ENCODE results near the gene DHX34. TPM values are rescaled to one million over a fixed set of nuclear protein-coding genes. Genes with fewer than 3 reads are reported as not detected.

Gene DHX34
- total RNA-seq, 1 donor = 12.7 TPM

GRCh38 chr19:47372603-47373002, 23.5 kb downstream of the DHX34 start:
- Histone ChIP-seq H3K9me3 (ENCODE audit: low read depth, low read length) (no peaks in the 10 kb centered on the region), H2AFZ (ENCODE audit: low read length) (no peak overlapping the region), H3K27me3 (ENCODE audit: insufficient read depth, low read length) (no peaks in the 10 kb centered on the region), H3K27ac (ENCODE audit: low read depth, low read length) (no peak overlapping the region), H3K4me1 (ENCODE audit: insufficient read depth, low read length) (peaks cover 9% of the 10 kb centered on the region), H3K4me3 (ENCODE audit: insufficient read depth, low read length) (no peak overlapping the region), H3K4me2 (ENCODE audit: insufficient read depth, low read length) (no peak overlapping the region), H3K79me2 (ENCODE audit: insufficient read depth, low read length) (peaks cover 2% of the 10 kb centered on the region), H4K20me1 (ENCODE audit: insufficient read depth, low read length) (peaks cover 6% of the 10 kb centered on the region), H3K36me3 (ENCODE audit: insufficient read depth, low read length) (peaks cover 48% of the 10 kb centered on the region)
- TF ChIP-seq CTCF (IDR thresholded peaks at IDR 0.05; ENCODE audit: extremely low read depth, low read depth, low read length) = no peak
- peak; percentile 57 for DNase-seq (ENCODE audit: insufficient read length, low spot score, missing footprints)

GRCh38 chr19:47373246-47374240, 24.4 kb downstream of the DHX34 start:
- Histone ChIP-seq H3K27ac (ENCODE audit: low read depth, low read length) (no peak overlapping the region), H3K27me3 (ENCODE audit: insufficient read depth, low read length) (no peaks in the 10 kb centered on the region), H3K4me3 (ENCODE audit: insufficient read depth, low read length) (no peak overlapping the region), H3K9me3 (ENCODE audit: low read depth, low read length) (no peaks in the 10 kb centered on the region), H3K4me2 (ENCODE audit: insufficient read depth, low read length) (no peak overlapping the region), H3K79me2 (ENCODE audit: insufficient read depth, low read length) (peaks cover 2% of the 10 kb centered on the region), H2AFZ (ENCODE audit: low read length) (no peak overlapping the region), H3K36me3 (ENCODE audit: insufficient read depth, low read length) (peaks cover 56% of the 10 kb centered on the region), H3K4me1 (ENCODE audit: insufficient read depth, low read length) (peaks cover 9% of the 10 kb centered on the region), H4K20me1 (ENCODE audit: insufficient read depth, low read length) (peaks cover 6% of the 10 kb centered on the region)
- peak; percentile 82 for DNase-seq (ENCODE audit: insufficient read length, low spot score, missing footprints)
- no peak for TF ChIP-seq CTCF (IDR thresholded peaks at IDR 0.05; ENCODE audit: extremely low read depth, low read depth, low read length)

GRCh38 chr19:47374876-47375693, 26.0 kb downstream of the DHX34 start:
- H3K36me3 ChIP-seq (ENCODE audit: insufficient read depth, low read length) = peaks cover 60% of the 10 kb centered on the region
- peaks cover under 1% of the 10 kb centered on the region for H4K20me1 ChIP-seq (ENCODE audit: insufficient read depth, low read length)
- peaks cover 2% of the 10 kb centered on the region for H3K79me2 ChIP-seq (ENCODE audit: insufficient read depth, low read length)
- H3K27ac ChIP-seq (ENCODE audit: low read depth, low read length) = no peak overlapping the region
- peak; percentile 71 for DNase-seq (ENCODE audit: insufficient read length, low spot score, missing footprints)
- TF ChIP-seq CTCF (IDR thresholded peaks at IDR 0.05; ENCODE audit: extremely low read depth, low read depth, low read length) = no peak
- H3K9me3 ChIP-seq (ENCODE audit: low read depth, low read length) = no peaks in the 10 kb centered on the region
- no peak overlapping the region for H2AFZ ChIP-seq (ENCODE audit: low read length)
- H3K4me2 ChIP-seq (ENCODE audit: insufficient read depth, low read length) = no peak overlapping the region
- no peaks in the 10 kb centered on the region for H3K27me3 ChIP-seq (ENCODE audit: insufficient read depth, low read length)
- peaks cover 6% of the 10 kb centered on the region for H3K4me1 ChIP-seq (ENCODE audit: insufficient read depth, low read length)
- H3K4me3 ChIP-seq (ENCODE audit: insufficient read depth, low read length) = no peak overlapping the region
